ENCODE data around the gene FAM168A. TPM values are rescaled to one million over a fixed set of nuclear protein-coding genes. Genes with fewer than 3 reads are reported as not detected.
A peak's percentile ranks its signal among the peaks of the same experiment; 100 is the strongest.

The FAM168A gene
- total RNA-seq, 1 donor from 2014 or later = 21.4 TPM

- no peaks in the 10 kb centered on the region for H3K36me3 ChIP-seq
- no peak for DNase-seq (ENCODE audit: extremely low spot score in 2 of 2)
- no peaks in the 10 kb centered on the region for H3K4me1 ChIP-seq
- intact Hi-C loops (cut with DNase I) = no loop called here
- TF ChIP-seq POLR2A (IDR thresholded peaks at IDR 0.05) (no peak), POLR2AphosphoS5 (IDR thresholded peaks at IDR 0.05; ENCODE audit: insufficient read depth in 1 of 2, low read depth in 1 of 2) (no peak), CTCF (IDR thresholded peaks at IDR 0.05) (no peak)
- no peaks in the 10 kb centered on the region for H3K9me3 ChIP-seq
- no peaks in the 10 kb centered on the region for H3K27me3 ChIP-seq
- H3K4me3 ChIP-seq = no peak overlapping the region
- H3K27ac ChIP-seq = no peak overlapping the region
Measured at GRCh38 chr11:73633999-73634398, 36.1 kb upstream of the FAM168A start.

- H3K9me3 ChIP-seq = no peaks in the 10 kb centered on the region
- DNase-seq (ENCODE audit: extremely low spot score in 2 of 2) = no peak
- no peak overlapping the region for H3K4me3 ChIP-seq
- H3K27ac ChIP-seq = no peak overlapping the region
- H3K27me3 ChIP-seq = no peaks in the 10 kb centered on the region
- no peak for TF ChIP-seq POLR2AphosphoS5 (IDR thresholded peaks at IDR 0.05; ENCODE audit: insufficient read depth in 1 of 2, low read depth in 1 of 2)
- TF ChIP-seq CTCF (IDR thresholded peaks at IDR 0.05) = no peak
- no peak for TF ChIP-seq POLR2A (IDR thresholded peaks at IDR 0.05)
- H3K4me1 ChIP-seq = no peaks in the 10 kb centered on the region
- intact Hi-C loops (cut with DNase I) = no loop called here
- no peaks in the 10 kb centered on the region for H3K36me3 ChIP-seq
Measured at GRCh38 chr11:73632996-73633395, 35.1 kb upstream of the FAM168A start.

GRCh38 chr11:73629907-73630306, 32.0 kb upstream of the FAM168A start:
- H3K9me3 ChIP-seq = no peaks in the 10 kb centered on the region
- H3K27me3 ChIP-seq = no peaks in the 10 kb centered on the region
- intact Hi-C loops (cut with DNase I) = no loop called here
- TF ChIP-seq POLR2A (IDR thresholded peaks at IDR 0.05) (no peak), POLR2AphosphoS5 (IDR thresholded peaks at IDR 0.05; ENCODE audit: insufficient read depth in 1 of 2, low read depth in 1 of 2) (no peak), CTCF (IDR thresholded peaks at IDR 0.05) (no peak)
- DNase-seq (ENCODE audit: extremely low spot score in 2 of 2) = no peak
- H3K27ac ChIP-seq = no peak overlapping the region
- H3K36me3 ChIP-seq = no peaks in the 10 kb centered on the region
- no peak overlapping the region for H3K4me3 ChIP-seq
- no peaks in the 10 kb centered on the region for H3K4me1 ChIP-seq

- Histone ChIP-seq H3K4me3 (no peak overlapping the region), H3K27me3 (no peaks in the 10 kb centered on the region), H3K36me3 (no peaks in the 10 kb centered on the region), H3K27ac (no peak overlapping the region), H3K4me1 (no peaks in the 10 kb centered on the region), H3K9me3 (no peaks in the 10 kb centered on the region)
- intact Hi-C loops (cut with DNase I) = loop anchor here (2.0 kb wide), 1 partner anchor 35 kb away; no protein-coding TSS in a partner anchor
- DNase-seq (ENCODE audit: extremely low spot score in 2 of 2) = no peak
- TF ChIP-seq POLR2AphosphoS5 (IDR thresholded peaks at IDR 0.05; ENCODE audit: insufficient read depth in 1 of 2, low read depth in 1 of 2) = no peak
- TF ChIP-seq CTCF (IDR thresholded peaks at IDR 0.05) = peak; percentile 46 to 83 (median 75)
Measured at GRCh38 chr11:73625696-73626318, 27.9 kb upstream of the FAM168A start.

- Histone ChIP-seq H3K36me3 (no peaks in the 10 kb centered on the region), H3K9me3 (no peaks in the 10 kb centered on the region), H3K27me3 (no peaks in the 10 kb centered on the region), H3K4me3 (no peak overlapping the region), H3K27ac (no peak overlapping the region), H3K4me1 (no peaks in the 10 kb centered on the region)
- TF ChIP-seq POLR2A (IDR thresholded peaks at IDR 0.05) (no peak), CTCF (IDR thresholded peaks at IDR 0.05) (no peak), POLR2AphosphoS5 (IDR thresholded peaks at IDR 0.05; ENCODE audit: insufficient read depth in 1 of 2, low read depth in 1 of 2) (no peak)
- intact Hi-C loops (cut with DNase I) = no loop called here
- no peak for DNase-seq (ENCODE audit: extremely low spot score in 2 of 2)
Measured at GRCh38 chr11:73623686-73624085, 25.8 kb upstream of the FAM168A start.
